IPS-18c (cell line): ENCODE data around the gene TWIST1.

Source experiments
- H3K4me3 ChIP-seq: 2 replicates; pipeline ENCODE4 v1.7.0; 2013; ENCODE audit warnings: low read depth, mild to moderate bottlenecking, low read length, moderate library complexity; ENCODE audit not compliant: insufficient read depth
- H3K9me3 ChIP-seq: one replicate; pipeline ENCODE4 v1.6.1; 2013; ENCODE audit warnings: mild to moderate bottlenecking, low read length, moderate library complexity; ENCODE audit not compliant: control insufficient read depth, insufficient read depth

TWIST1 gene

GRCh38 chr7:19102884-19103283 lies 14.6 kb downstream of the TWIST1 start:
- no peaks in the 10 kb centered on the region for H3K9me3 ChIP-seq
- no peak overlapping the region for H3K4me3 ChIP-seq

GRCh38 chr7:19101909-19102308 lies 15.5 kb downstream of the TWIST1 start:
- H3K9me3 ChIP-seq, result no peaks in the 10 kb centered on the region
- H3K4me3 ChIP-seq, result no peak overlapping the region

- no peak overlapping the region for H3K4me3 ChIP-seq
Observed at GRCh38 chr7:19101472-19101871, 16.0 kb downstream of the TWIST1 start.

GRCh38 chr7:19099924-19100323 lies 17.5 kb downstream of the TWIST1 start:
- Histone ChIP-seq H3K4me3 (no peak overlapping the region), H3K9me3 (no peaks in the 10 kb centered on the region)

More at GRCh38 chr7:19101472-19101871, 16.0 kb downstream of the TWIST1 start:
- H3K9me3 ChIP-seq, result no peaks in the 10 kb centered on the region

- no peak overlapping the region for H3K4me3 ChIP-seq
- H3K9me3 ChIP-seq, result no peaks in the 10 kb centered on the region
Observed at GRCh38 chr7:19099194-19099593, 18.2 kb downstream of the TWIST1 start.

GRCh38 chr7:19098510-19098909 lies 18.9 kb downstream of the TWIST1 start:
- no peaks in the 10 kb centered on the region for H3K9me3 ChIP-seq
- no peak overlapping the region for H3K4me3 ChIP-seq

- Histone ChIP-seq H3K9me3 (no peaks in the 10 kb centered on the region), H3K4me3 (no peak overlapping the region)
Observed at GRCh38 chr7:19097165-19098055, 20.0 kb downstream of the TWIST1 start.

- no peak overlapping the region for H3K4me3 ChIP-seq
- H3K9me3 ChIP-seq, result no peaks in the 10 kb centered on the region
Observed at GRCh38 chr7:19095353-19095860, 22.0 kb downstream of the TWIST1 start.

GRCh38 chr7:19094598-19095352 lies 22.7 kb downstream of the TWIST1 start:
- no peak overlapping the region for H3K4me3 ChIP-seq
- H3K9me3 ChIP-seq, result no peaks in the 10 kb centered on the region

GRCh38 chr7:19094138-19094537 lies 23.3 kb downstream of the TWIST1 start:
- Histone ChIP-seq H3K4me3 (no peak overlapping the region), H3K9me3 (no peaks in the 10 kb centered on the region)

GRCh38 chr7:19091550-19092200 lies 25.8 kb downstream of the TWIST1 start:
- Histone ChIP-seq H3K4me3 (no peak overlapping the region), H3K9me3 (no peaks in the 10 kb centered on the region)

GRCh38 chr7:19090526-19090925 lies 26.9 kb downstream of the TWIST1 start:
- no peak overlapping the region for H3K4me3 ChIP-seq
- H3K9me3 ChIP-seq, result no peaks in the 10 kb centered on the region

- H3K4me3 ChIP-seq, result no peak overlapping the region
- no peaks in the 10 kb centered on the region for H3K9me3 ChIP-seq
Observed at GRCh38 chr7:19089797-19090196, 27.6 kb downstream of the TWIST1 start.

GRCh38 chr7:19089378-19089777 lies 28.1 kb downstream of the TWIST1 start:
- Histone ChIP-seq H3K4me3 (no peak overlapping the region), H3K9me3 (no peaks in the 10 kb centered on the region)

GRCh38 chr7:19080093-19080492 lies 37.3 kb downstream of the TWIST1 start:
- Histone ChIP-seq H3K9me3 (no peaks in the 10 kb centered on the region), H3K4me3 (no peak overlapping the region)

- H3K4me3 ChIP-seq, result no peak overlapping the region
- no peaks in the 10 kb centered on the region for H3K9me3 ChIP-seq
Observed at GRCh38 chr7:19079066-19079465, 38.4 kb downstream of the TWIST1 start.

- Histone ChIP-seq H3K4me3 (no peak overlapping the region), H3K9me3 (no peaks in the 10 kb centered on the region)
Observed at GRCh38 chr7:19069842-19070241, 47.6 kb downstream of the TWIST1 start.
